Muscle of leg (tissue), 11 donors: ENCODE results near the gene PRR18. TPM values are rescaled to one million over a fixed set of nuclear protein-coding genes. Genes with fewer than 3 reads are reported as not detected.

Source experiments
- DNase-seq: peaks from one replicate; pipeline ENCODE4 v3.0.0; 2013
- H3K27ac ChIP-seq: one replicate; pipeline ENCODE4 v1.5.1; 2013; ENCODE audit warnings: mild to moderate bottlenecking, low read length, control low read depth
- H3K27me3 ChIP-seq: one replicate; pipeline ENCODE4 v1.6.1; 2013; ENCODE audit warnings: low read length; ENCODE audit not compliant: control insufficient read depth, insufficient read depth
- H3K36me3 ChIP-seq: one replicate; pipeline ENCODE4 v1.6.1; 2013; ENCODE audit warnings: low read length; ENCODE audit not compliant: control insufficient read depth, insufficient read depth
- H3K4me1 ChIP-seq: one replicate; pipeline ENCODE4 v1.6.1; 2013; ENCODE audit warnings: low read length; ENCODE audit not compliant: control insufficient read depth, insufficient read depth
- H3K4me3 ChIP-seq: one replicate; pipeline ENCODE4 v1.5.1; 2013; ENCODE audit warnings: low read length, control low read depth
- H3K9me3 ChIP-seq: replicated peaks from 2 replicates; pipeline ENCODE4 v1.6.1; 2013; ENCODE audit warnings: low read depth, low read length; ENCODE audit not compliant: control insufficient read depth
- WGBS: methylation state at CpG from one replicate; pipeline ENCODE4 v1.1.5; 2013; ENCODE audit warnings: missing lambda C conversion rate; ENCODE audit not compliant: insufficient coverage; 5-methylcytosine and 5-hydroxymethylcytosine counted together
- polyA plus RNA-seq, 8 donors: library from polyadenylated mRNA; unstranded; fragments of 120-200 nt; gene quantifications; one replicate each; pipeline versions ENCODE4 v1.2.1 to v1.2.3, GENCODE V29; 2013; ENCODE audit warnings: inconsistent platforms in 1 of 8, low replicate concordance in 1 of 8; ENCODE audit not compliant: insufficient read length in 8 of 8, insufficient read depth in 1 of 8
- total RNA-seq: library from RNA; stranded (reverse); fragments of 120-200 nt; gene quantifications from one replicate; pipeline ENCODE4 v1.2.4, GENCODE V29; 2013

PRR18 gene
- total and polyA plus RNA-seq, 9 donors, result 0.22 to 1.00 (median 0.69) TPM

- WGBS, result 100% methylated on average over 1 of the region's 3 CpGs
- Histone ChIP-seq H3K36me3 (no peaks in the 10 kb centered on the region), H3K27ac (no peak overlapping the region), H3K4me3 (no peak overlapping the region), H3K27me3 (peaks cover 30% of the 10 kb centered on the region), H3K9me3 (no peaks in the 10 kb centered on the region), H3K4me1 (no peaks in the 10 kb centered on the region)
- no peak for DNase-seq
Observed at GRCh38 chr6:166266336-166266735, 41.9 kb downstream of the PRR18 start.

- Histone ChIP-seq H3K9me3 (no peaks in the 10 kb centered on the region), H3K36me3 (no peaks in the 10 kb centered on the region), H3K4me3 (no peak overlapping the region), H3K4me1 (no peaks in the 10 kb centered on the region), H3K27ac (no peak overlapping the region), H3K27me3 (peaks cover 6% of the 10 kb centered on the region)
- 82% methylated on average over 11 of the region's 17 CpGs for WGBS
- no peak for DNase-seq
Observed at GRCh38 chr6:166262743-166263515, 45.3 kb downstream of the PRR18 start.

GRCh38 chr6:166259296-166259977, 48.8 kb downstream of the PRR18 start:
- 86% methylated on average over 17 of the region's 20 CpGs for WGBS
- Histone ChIP-seq H3K27ac (peak overlapping the region; percentile 29), H3K9me3 (no peaks in the 10 kb centered on the region), H3K4me1 (no peaks in the 10 kb centered on the region), H3K27me3 (peaks cover 17% of the 10 kb centered on the region), H3K4me3 (no peak overlapping the region), H3K36me3 (no peaks in the 10 kb centered on the region)
- peak; percentile 51 for DNase-seq

GRCh38 chr6:166258854-166259276, 49.3 kb downstream of the PRR18 start:
- Histone ChIP-seq H3K4me3 (no peak overlapping the region), H3K27ac (no peak overlapping the region), H3K27me3 (peaks cover 19% of the 10 kb centered on the region), H3K36me3 (no peaks in the 10 kb centered on the region), H3K9me3 (no peaks in the 10 kb centered on the region), H3K4me1 (peaks cover 2% of the 10 kb centered on the region)
- 78% methylated on average over 10 of the region's 10 CpGs for WGBS
- peak; percentile 36 for DNase-seq

GRCh38 chr6:166257911-166258318, 50.3 kb downstream of the PRR18 start:
- H3K4me3 ChIP-seq, result no peak overlapping the region
- H3K9me3 ChIP-seq, result no peaks in the 10 kb centered on the region
- peaks cover 29% of the 10 kb centered on the region for H3K27me3 ChIP-seq
- WGBS, result 71% methylated on average over 7 of the region's 7 CpGs
- DNase-seq, result no peak
- no peaks in the 10 kb centered on the region for H3K36me3 ChIP-seq
- H3K4me1 ChIP-seq, result peaks cover 10% of the 10 kb centered on the region
- H3K27ac ChIP-seq, result no peak overlapping the region

Other genes with a start within 250 kb of the PRR18 start
- not detected for gene TBXT, start 140.5 kb downstream of the PRR18 start, total RNA-seq
- gene TBXT, start 140.5 kb downstream of the PRR18 start, polyA plus RNA-seq, result not detected
- gene SFT2D1, start 34.2 kb upstream of the PRR18 start, total RNA-seq, result 21.1 TPM
- 10 to 100 TPM; 33.5 to 37.2 (median 35.9) TPM for gene SFT2D1, start 34.2 kb upstream of the PRR18 start, polyA plus RNA-seq
- 69.2 TPM for gene MPC1, start 74.5 kb upstream of the PRR18 start, total RNA-seq
- 10 to 100 TPM; 64.7 to 98.0 (median 72.5) TPM for gene MPC1, start 74.5 kb upstream of the PRR18 start, polyA plus RNA-seq